ENCODE data around the gene KCTD1.
"Not testable (repeated sequence)": the region's sequence is repeated elsewhere in the genome, so short reads cannot be mapped to it uniquely, and the experiment has no call there.

Gene KCTD1

DNA sequence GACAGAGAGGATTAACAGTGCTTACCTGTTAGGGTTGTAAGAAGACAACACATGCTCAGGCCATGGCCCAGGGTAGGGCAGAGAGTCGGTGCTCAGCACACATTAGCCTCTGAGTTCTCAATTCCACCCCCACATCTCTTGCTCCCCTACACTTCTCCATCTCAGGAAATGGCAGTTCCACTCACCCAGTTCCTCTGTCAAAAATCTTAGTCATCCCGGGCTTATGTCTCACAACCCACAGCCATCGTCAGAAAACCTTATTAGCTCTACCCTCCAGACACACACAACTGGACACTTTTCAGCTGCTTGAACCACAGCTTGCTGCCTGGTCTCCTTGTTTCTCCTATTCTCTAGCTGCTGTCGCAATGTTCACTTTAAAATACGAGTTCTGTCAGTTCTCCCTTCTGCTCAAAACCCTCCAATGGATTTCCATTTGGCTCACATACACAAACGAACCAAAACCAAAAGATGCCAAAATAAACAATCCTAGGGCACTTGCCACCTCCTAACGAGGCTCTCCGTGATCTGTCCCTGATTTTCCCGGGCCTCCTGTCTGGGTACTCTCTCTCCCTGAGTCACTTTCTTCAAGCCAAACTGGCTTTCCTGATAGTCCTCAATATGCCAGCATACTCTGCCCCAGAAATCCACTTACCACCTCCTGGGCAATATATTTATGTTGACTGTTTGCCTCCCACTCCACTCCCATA lies 89.7 kb downstream of the KCTD1 start:
- no peak for DNase-seq (ENCODE audit: low read depth in 2 of 2)

DNA sequence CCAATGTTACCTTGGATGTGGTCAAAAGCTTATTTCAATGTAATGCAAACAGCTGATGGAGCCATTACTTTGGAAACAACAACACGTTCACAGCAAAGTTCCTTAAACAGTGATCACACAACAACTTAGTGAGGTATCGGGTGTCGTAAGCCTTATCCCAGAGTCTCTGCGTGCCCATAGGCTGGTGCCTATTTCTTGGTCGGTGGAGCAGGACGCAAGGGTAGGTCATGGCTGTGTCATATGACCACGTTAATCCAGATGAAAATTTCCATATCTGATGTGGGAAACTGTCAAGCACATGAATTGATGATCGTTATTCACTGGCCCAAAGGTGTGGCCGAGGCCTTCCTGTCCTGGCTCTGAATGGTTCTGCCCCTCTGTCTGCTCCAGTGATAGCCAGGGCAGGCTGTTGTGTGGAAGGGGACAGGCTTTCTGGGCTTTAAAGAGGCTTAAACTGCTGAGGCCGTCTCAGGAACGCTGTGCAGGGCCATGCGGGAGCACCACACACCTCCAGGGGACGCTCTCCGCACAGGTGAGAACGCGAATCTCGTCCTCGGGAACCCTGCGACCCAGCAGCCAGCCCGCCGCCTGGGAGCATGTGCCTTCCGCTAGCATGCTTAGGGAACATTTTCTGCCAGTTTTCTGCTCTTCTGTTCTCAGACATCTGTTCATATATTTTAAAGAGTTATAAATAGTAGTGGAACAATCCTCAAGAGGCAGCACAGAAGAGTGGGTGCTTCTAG lies 90.6 kb downstream of the KCTD1 start:
- no peak for DNase-seq (ENCODE audit: low read depth in 2 of 2)

DNA sequence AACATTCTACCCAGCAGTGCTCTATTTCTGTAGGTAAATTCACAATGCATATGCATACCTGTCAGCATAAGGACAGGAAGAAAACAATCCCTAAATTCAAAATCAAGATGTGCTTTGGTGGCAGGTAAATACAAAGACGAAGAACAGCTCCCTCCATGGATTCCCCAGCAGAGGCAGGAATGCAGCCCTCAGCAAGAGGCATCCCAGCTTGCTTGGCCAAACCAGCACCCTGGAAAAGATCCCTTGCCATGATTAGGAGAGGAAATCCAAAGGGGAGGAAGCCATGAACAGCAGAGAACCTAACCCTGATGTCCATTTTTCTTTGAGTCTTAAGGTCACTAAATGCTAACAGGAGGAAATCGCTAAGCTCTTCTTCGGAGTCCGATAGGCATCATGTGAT lies 91.2 kb downstream of the KCTD1 start:
- no peak for DNase-seq (ENCODE audit: low read depth in 2 of 2)

- no peak for DNase-seq (ENCODE audit: low read depth in 2 of 2)
Observed at GRCh38 chr18:26456070-26456491, 92.3 kb downstream of the KCTD1 start.

DNA sequence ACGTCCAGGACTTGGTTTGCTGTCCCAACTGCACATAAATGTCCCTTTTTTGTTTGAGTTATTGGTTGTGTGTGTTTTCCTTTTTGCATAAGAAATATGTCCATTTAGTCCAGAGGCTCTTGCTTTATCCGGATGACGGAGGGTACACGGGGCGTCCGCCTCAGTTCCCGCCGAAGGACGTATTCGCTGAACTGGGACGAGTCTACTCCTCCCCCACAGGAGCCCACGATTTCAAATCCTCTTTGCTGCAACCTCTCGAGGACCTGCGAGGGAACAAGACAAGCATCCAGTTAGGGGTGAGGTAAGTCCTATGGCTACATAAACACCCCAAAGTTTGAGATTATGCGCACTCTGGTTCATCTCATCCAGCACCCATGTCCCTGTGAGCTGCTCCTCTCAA lies 92.7 kb downstream of the KCTD1 start:
- no peak for DNase-seq (ENCODE audit: low read depth in 2 of 2)

DNA sequence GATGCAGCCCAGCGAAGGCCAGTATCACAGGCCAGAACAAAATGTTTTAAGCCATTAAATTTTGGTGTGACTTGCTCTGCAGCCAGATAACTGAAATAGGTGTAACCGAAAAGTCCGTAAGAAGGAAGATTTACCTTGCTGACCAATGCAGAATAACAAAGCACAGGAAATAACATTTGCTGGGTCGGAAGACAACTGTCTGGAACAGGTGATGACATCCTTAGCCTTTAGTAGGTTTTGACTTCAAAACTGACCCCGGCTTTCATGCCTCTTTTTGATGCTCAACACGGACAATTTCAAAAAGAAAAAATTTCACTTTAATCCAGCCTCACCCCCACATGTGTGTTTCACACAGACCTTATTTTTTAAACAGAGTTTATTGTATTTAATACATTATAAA lies 93.7 kb downstream of the KCTD1 start:
- DNase-seq (ENCODE audit: low read depth in 2 of 2): no peak

DNA sequence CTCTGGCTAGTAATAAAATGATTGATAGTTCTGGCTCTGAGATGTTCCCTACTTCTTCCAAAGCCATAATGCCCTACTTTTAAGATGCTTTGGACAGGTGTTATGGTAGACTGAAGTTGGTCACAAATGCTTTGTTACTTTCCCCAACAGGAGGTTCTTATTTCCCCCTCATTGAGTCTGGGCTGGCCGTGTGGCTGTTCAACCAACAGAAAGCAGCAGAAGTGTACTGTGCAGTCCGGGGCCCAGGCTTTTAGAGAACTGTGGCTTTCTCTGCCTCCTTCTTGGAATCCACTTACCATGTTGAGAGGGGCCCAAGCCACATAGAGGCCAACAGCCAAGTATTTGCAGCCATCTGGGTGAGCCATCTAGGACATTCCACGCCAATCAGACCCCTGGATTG lies 94.2 kb downstream of the KCTD1 start:
- DNase-seq (ENCODE audit: low read depth in 2 of 2): no peak

DNA sequence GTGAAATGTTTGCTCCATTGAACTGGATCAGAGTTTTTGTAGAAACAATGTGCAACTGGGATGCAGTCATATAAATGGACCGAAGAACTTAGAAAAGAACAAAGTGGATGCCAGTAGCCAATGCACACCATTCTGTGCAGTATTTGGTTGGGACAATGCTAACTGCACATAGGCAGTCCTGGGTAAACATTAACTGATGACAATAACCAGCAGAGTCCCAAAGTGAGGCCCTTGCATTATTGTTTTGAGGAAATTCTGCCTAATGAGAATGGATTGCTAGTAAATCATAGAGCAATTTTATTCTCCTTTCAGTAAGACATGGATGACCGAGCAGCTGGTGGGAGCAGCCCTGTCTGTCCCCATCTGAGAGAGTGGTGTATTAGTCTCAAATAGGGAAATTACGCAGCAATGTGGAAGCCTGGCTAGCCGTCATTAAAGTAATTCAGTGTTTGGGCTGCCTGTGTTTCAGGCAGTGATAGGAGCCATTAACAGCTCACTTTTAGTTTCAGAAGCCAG lies 94.9 kb downstream of the KCTD1 start:
- no peak for DNase-seq (ENCODE audit: low read depth in 2 of 2)

DNA sequence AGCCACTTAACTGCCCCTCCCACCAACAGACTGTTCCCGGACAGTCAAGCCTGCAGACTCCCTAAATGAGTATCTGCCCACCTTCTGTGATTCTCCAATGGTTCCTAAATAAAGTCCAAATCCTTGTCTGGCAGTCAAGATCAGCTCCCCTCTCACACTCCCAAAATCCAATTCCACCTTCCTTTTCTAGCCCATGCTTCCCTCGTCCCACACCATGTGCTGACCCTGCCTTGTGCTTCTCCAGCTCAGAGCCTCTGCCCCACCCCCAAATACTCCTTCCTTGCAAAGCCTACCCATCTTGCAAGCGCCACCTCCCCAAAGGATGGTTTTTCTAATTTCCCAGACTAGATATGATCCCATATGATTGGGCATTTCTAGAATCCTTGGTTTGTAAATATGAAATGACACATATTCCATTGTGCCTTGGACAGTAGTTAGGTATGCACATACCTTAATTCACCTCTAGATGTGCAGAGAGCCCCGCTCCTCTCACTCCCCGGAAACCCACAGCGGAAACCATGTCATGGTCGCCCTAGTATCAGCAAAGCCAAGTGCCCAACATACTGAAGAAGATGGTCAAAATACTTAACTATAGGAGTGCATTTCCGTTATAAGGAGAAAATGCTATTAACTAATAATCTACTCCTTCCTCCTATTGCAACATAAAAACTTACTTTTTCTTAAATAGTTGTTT lies 97.2 kb downstream of the KCTD1 start:
- no peak for DNase-seq (ENCODE audit: low read depth in 2 of 2)

DNA sequence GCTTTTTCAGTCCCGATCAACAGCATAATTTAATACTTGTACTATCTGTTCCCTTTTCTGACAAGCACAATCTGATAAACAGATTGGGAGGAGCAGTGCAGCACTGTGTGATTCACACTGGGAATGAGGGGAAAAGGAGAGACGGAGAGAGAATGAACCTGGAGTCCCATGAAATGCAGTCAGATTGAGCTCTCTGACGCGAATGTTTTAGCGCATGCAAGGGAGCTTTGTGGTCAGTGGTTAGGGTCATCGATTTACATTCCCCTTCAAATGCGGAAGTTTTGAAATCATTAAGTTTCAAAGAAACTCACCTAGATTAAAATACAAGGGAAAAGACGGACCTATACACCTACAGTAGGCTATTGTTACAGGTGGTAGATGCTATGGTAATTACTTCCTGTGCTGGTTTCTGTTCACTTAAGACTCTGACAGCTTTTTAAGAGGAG lies 99.6 kb downstream of the KCTD1 start:
- DNase-seq (ENCODE audit: low read depth in 2 of 2): no peak

GRCh38 chr18:26443853-26444252 lies 104.5 kb downstream of the KCTD1 start:
- DNase-seq (ENCODE audit: low read depth in 2 of 2): no peak

DNA sequence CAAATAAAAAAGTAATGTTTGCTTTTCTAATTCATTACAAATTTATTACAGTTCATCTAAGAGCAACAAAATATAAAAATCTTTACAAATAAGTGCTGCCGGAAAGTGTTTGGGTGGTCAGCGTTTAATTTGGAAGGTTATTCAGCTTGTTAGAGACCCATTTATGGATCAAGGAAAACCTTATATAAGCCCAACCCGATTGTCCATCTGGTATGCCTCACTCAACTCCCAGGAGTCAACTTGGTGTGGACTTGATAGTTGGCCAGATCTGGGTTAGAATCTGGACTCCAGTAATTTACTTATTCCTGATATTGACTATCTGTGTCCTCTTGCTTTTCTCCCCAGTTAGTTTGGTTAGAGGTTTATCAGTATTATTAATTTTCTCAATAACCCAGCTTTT lies 106.2 kb downstream of the KCTD1 start:
- no peak for DNase-seq (ENCODE audit: low read depth in 2 of 2)

- no peak for DNase-seq (ENCODE audit: low read depth in 2 of 2)
Observed at GRCh38 chr18:26440644-26441043, 107.7 kb downstream of the KCTD1 start.

- DNase-seq (ENCODE audit: low read depth in 2 of 2): no peak
Observed at GRCh38 chr18:26439537-26439936, 108.8 kb downstream of the KCTD1 start.

DNA sequence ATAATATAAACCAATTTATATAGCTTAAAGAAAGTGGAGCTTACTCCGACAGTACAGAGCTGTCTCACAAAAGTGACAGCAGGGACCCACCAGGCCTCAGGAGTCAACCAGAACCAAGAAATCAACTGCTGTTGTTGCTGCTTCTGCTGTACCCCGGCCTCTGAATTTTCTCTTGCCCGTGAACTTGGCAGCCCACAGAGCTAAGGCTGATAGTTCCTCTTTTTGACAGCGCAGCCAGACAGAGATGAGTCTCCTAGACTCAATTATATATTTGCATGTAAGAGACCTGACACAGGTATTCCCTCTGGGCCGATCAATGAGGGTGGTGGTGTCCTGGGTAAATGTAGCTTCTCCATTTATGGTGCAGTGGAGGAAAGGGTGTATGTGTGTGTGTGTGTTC lies 109.4 kb downstream of the KCTD1 start:
- no peak for DNase-seq (ENCODE audit: low read depth in 2 of 2)

- DNase-seq (ENCODE audit: low read depth in 2 of 2): not testable (repeated sequence)
Observed at GRCh38 chr18:26437634-26438033, 110.7 kb downstream of the KCTD1 start.

DNA sequence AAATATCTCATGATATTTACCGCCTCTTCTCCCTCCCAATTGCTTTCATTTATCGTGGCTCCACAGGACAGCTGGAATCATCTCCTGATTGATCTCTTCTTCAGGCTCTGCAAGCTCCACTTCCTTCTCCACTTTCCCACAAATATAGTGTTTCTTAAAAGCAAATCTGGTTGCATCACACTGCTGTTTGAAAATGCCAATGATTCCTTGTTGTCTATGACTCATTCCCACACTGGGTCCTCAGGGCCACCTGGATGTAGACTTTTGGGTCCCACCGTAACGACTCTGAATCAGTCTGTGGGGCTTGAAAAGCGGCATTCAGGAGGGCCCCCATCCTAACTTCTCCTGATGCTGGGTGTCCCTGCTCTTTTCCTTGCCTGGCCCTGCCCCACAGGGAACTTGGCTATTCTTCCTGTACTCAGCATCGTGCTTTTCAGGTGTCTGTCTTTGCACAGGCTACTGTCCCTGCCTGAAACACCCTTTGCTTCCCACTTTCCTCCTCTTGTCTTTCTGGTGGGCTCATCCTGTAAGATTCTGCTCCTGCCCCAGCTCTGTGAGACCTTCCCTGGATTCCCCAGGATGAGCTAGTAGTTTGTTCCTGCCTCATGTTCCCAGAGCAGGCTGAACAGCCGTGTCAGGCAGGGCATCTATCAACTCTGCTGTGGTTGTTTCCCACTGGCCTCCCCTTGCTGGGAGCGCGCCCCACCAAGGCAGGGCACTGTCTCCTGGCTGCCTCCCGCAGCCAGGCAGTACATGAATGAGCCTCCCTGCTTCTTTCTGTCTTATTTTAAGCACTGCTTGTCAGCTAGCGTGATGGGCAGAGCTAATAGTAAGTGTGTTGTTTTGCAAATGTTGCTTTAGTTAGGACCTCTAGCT lies 111.9 kb downstream of the KCTD1 start:
- DNase-seq (ENCODE audit: low read depth in 2 of 2): no peak

DNA sequence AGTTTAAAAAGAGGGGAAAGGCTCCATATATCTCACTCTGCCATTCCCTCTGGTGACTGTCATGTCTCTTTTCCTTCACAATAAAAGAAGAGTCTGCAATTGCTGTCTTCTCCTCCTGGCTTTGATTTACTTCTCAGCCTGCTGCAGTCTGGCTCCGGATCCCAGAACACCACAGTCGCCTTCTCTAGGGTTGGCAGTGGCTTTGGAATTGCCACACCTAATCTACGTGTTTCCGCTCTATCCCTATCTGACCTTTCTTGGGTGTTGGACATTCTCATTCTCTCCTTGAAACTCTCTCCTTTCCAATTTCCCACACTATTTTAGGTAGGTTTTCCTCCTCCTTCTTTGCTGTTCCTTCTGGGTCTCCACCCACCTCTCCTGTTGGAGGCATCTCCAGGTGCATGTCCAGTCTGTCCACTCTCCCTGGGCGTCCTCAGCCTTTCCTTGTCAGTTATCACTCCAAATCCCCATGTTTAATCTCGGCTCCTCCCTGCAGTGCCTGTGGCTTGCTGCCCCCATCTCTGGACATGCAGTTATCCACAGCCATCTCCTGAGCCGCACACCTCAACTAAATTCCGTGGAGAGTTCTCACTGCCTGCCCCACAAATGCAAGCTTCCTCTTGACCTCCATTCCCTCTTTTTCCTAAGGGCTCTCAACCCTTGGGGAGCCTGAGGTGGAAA lies 112.8 kb downstream of the KCTD1 start:
- DNase-seq (ENCODE audit: low read depth in 2 of 2): no peak

GRCh38 chr18:26434887-26435286 lies 113.5 kb downstream of the KCTD1 start:
- no peak for DNase-seq (ENCODE audit: low read depth in 2 of 2)

DNA sequence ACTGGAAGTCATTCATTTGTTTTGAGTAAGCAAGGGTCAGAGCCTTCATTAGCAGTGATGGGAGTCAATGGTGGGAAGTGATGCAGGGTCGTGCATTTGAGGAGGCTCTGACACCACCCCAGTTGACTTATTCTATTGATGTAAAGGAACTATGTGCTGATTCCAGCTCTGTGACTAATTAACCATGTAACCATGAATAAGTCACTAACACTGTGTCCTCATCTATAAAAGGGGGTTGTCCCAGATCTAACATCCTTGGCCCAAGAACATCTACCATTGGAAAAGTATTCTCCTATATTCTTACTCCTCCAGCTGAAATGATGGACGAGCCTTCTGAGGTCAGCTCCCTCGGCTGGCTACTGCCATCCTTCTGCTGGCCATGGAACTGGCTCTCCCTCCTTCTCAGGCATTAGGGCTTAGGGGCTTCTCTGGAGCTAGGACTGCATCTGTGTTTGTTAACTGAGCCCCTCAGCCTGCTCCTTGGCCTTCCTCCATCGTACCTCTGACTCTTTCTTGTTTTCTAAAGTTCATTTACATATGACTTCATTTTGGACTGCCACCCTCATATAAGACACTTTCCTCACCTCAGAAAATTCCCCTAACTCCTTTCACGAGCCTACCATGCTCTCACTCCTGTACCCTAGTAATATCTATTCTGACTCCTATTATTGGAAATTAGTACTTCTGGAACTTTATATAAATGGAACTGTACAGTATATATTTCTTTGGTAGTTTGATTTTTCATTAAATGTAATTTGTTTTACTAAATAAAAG lies 115.5 kb downstream of the KCTD1 start:
- DNase-seq (ENCODE audit: low read depth in 2 of 2): no peak

All from stimulated activated CD4-positive, alpha-beta T cell treated with anti-CD3 and anti-CD28 coated beads, Interleukin-1b, Interleukin-23, amount 100 ng/mL, for 4 hours (primary cell).